GM12878 (cell line): ENCODE data around the gene SLC7A1. TPM values are rescaled to one million over a fixed set of nuclear protein-coding genes. Genes with fewer than 3 reads are reported as not detected.

Experiments used
- ATAC-seq: fragments of 200-7000 bp; cut with Tn5 transposase; 3 replicates; pipeline ENCODE4 v1.9.1; 2020; ENCODE audit warnings: mild to moderate bottlenecking, moderate library complexity
- BruUV-seq: library from RNA; stranded (reverse); fragments of 400-500 nt; replicated peaks from 2 replicates; lab custom pipeline; 2021; lab: Mats Ljungman, UMichigan
- CTCF ChIA-PET: fragments of 300-600 bp; sonication (Branson Sonifier 250); formaldehyde crosslinking; extraction: SDS; loops from one replicate; lab custom pipeline; 2021; ENCODE audit warnings: inconsistent platforms; lab: Yijun Ruan, JAX
- POLR2A ChIA-PET: fragments of 350-600 bp; formaldehyde crosslinking; extraction: SDS; loops from one replicate; lab custom pipeline; 2021; ENCODE audit warnings: inconsistent platforms; lab: Charles Lee
- RAD21 ChIA-PET: fragments of 300-600 bp; sonication (Branson Sonifier 250); formaldehyde crosslinking; loops from one replicate; lab custom pipeline; 2023; ENCODE audit warnings: antibody characterized with exemption; ENCODE audit not compliant: unreplicated experiment; lab: Charles Lee
- SMC1A ChIA-PET: fragments of 300-600 bp; sonication (Branson Sonifier 250); formaldehyde crosslinking; loops from one replicate; lab custom pipeline; 2023; ENCODE audit not compliant: unreplicated experiment, uncharacterized antibody; lab: Charles Lee
- DNase-seq: peaks from one replicate; pipeline ENCODE4 v3.0.0-alpha.2; 2011; ENCODE audit warnings: low read depth, low spot score
- FAIRE-seq: peaks from 3 replicates; lab custom pipeline; 2011; peaks lifted over from hg19 to GRCh38; lab: Jason Lieb, UNC
- H2AFZ ChIP-seq: 2 replicates; pipeline ENCODE4 v1.6.0; 2011; ENCODE audit warnings: low read depth, low read length, control low read depth; ENCODE audit not compliant: control insufficient read depth
- H3K27ac ChIP-seq: 2 replicates; pipeline ENCODE4 v1.5.1; 2011; ENCODE audit warnings: control low read depth; ENCODE audit not compliant: control insufficient read depth, insufficient read depth
- H3K27me3 ChIP-seq, 2 experiments: replicated peaks in 1 of 2; 2 replicates each; pipeline versions ENCODE4 v1.6.0 to v1.6.1; 2011; ENCODE audit warnings: low read length in 1 of 2; ENCODE audit not compliant: control insufficient read depth in 2 of 2, insufficient read depth in 2 of 2
- H3K36me3 ChIP-seq, 2 experiments: 2 replicates each; pipeline ENCODE4 v1.5.1; 2011; ENCODE audit warnings: low read length in 1 of 2; ENCODE audit not compliant: control insufficient read depth in 2 of 2, insufficient read depth in 2 of 2
- H3K4me1 ChIP-seq: 2 replicates; pipeline ENCODE4 v1.6.1; 2011; ENCODE audit warnings: mild to moderate bottlenecking, low read length, moderate library complexity, mixed read lengths; ENCODE audit not compliant: control insufficient read depth, insufficient read depth
- H3K4me2 ChIP-seq: 2 replicates; pipeline ENCODE4 v1.6.0; 2011; ENCODE audit warnings: control low read depth; ENCODE audit not compliant: control insufficient read depth, insufficient read depth
- H3K4me3 ChIP-seq: fragments of 200-600 bp; sonication (generic); 2 replicates; pipeline ENCODE4 v1.5.1; 2016
- H3K79me2 ChIP-seq: 2 replicates; pipeline ENCODE4 v1.6.0; 2011; ENCODE audit warnings: low read length; ENCODE audit not compliant: control insufficient read depth, insufficient read depth
- H3K9ac ChIP-seq: 2 replicates; pipeline ENCODE4 v1.8.0; 2011; ENCODE audit warnings: low read length, control low read depth, mixed read lengths; ENCODE audit not compliant: control insufficient read depth, insufficient read depth
- H3K9me3 ChIP-seq: replicated peaks from 3 replicates; pipeline ENCODE4 v1.5.1; 2011; ENCODE audit warnings: mild to moderate bottlenecking, low read length; ENCODE audit not compliant: control insufficient read depth, insufficient read depth
- H4K20me1 ChIP-seq: 2 replicates; pipeline ENCODE4 v1.6.0; 2011; ENCODE audit not compliant: control insufficient read depth, insufficient read depth
- ASH2L ChIP-seq: fragments of 300-600, 200-600 bp; sonication (generic); IDR thresholded peaks from 2 replicates; pipeline ENCODE4 v1.6.1; 2017; ENCODE audit warnings: low read depth, mild to moderate bottlenecking, borderline replicate concordance
- CBX3 ChIP-seq: fragments of 200-600 bp; sonication (generic); IDR thresholded peaks from 2 replicates; pipeline ENCODE4 v1.6.1; 2016; ENCODE audit warnings: low read depth, borderline replicate concordance
- CTCF ChIP-seq, 3 experiments: IDR thresholded peaks in 2 of 3; conservative IDR thresholded peaks in 1 of 3; 2 replicates each; pipeline ENCODE4 v1.5.1; 2011; ENCODE audit warnings: low read depth in 3 of 3, low read length in 3 of 3, mild to moderate bottlenecking in 3 of 3, control low read depth in 2 of 3, moderate library complexity in 2 of 3, inconsistent platforms in 1 of 3, mixed read lengths in 1 of 3; ENCODE audit not compliant: control insufficient read depth in 2 of 3, insufficient read depth in 1 of 3; ENCODE audit errors: extremely low read depth in 1 of 3
- EED ChIP-seq: sonication (generic); IDR thresholded peaks from 2 replicates; pipeline ENCODE4 v1.6.1; 2016; ENCODE audit warnings: antibody characterized with exemption, low read depth
- IKZF1 ChIP-seq: fragments of 450-650 bp; conservative IDR thresholded peaks from 2 replicates; pipeline ENCODE4 v1.6.1; 2017; ENCODE audit warnings: antibody characterized with exemption, mild to moderate bottlenecking
- IKZF2 ChIP-seq, 2 experiments: fragments of 450-650 bp; IDR thresholded peaks; 2 replicates each; pipeline ENCODE4 v1.6.1; 2017; ENCODE audit warnings: mild to moderate bottlenecking in 2 of 2, moderate library complexity in 2 of 2
- IRF4 ChIP-seq: IDR thresholded peaks from 2 replicates; pipeline ENCODE4 v1.6.1; 2011; ENCODE audit warnings: low read depth, low read length
- NBN ChIP-seq: fragments of 450-650 bp; IDR thresholded peaks from 2 replicates; pipeline ENCODE4 v1.6.1; 2016
- RFX5 ChIP-seq: IDR thresholded peaks from 2 replicates; pipeline ENCODE4 v1.6.1; 2011; ENCODE audit warnings: low read depth, low read length, improper control_type of control experiment
- SREBF2 ChIP-seq: IDR thresholded peaks from 2 replicates; pipeline ENCODE4 v1.6.1; 2012; ENCODE audit warnings: mild to moderate bottlenecking, low read length
- TAF1 ChIP-seq: IDR thresholded peaks from 2 replicates; pipeline ENCODE4 v1.6.1; 2011; ENCODE audit warnings: mild to moderate bottlenecking, low read depth, low read length, borderline replicate concordance
- USF2 ChIP-seq: IDR thresholded peaks from 2 replicates; pipeline ENCODE4 v1.6.1; 2011; ENCODE audit warnings: low read depth, low read length, improper control_type of control experiment, borderline replicate concordance
- ZNF384 ChIP-seq: IDR thresholded peaks from 2 replicates; pipeline ENCODE4 v1.6.1; 2012; ENCODE audit warnings: low read depth, mild to moderate bottlenecking, low read length, improper control_type of control experiment, borderline replicate concordance
- ZZZ3 ChIP-seq: IDR thresholded peaks from 2 replicates; pipeline ENCODE4 v1.6.1; 2011; ENCODE audit warnings: low read depth; ENCODE audit not compliant: control insufficient read depth, insufficient read length
- WGBS: methylation state at CpG from one replicate; pipeline ENCODE4 v1.1.6; 2016; ENCODE audit warnings: low lambda C conversion rate; ENCODE audit not compliant: insufficient replicate concordance, insufficient coverage; ENCODE audit errors: missing lambda C conversion rate; 5-methylcytosine and 5-hydroxymethylcytosine counted together
- in situ Hi-C: fragments of 300-500 bp; cut with MboI; formaldehyde crosslinking; loops from 9 replicates; pipeline ENCODE4 v1.14.3; 2018; ENCODE audit warnings: mixed read lengths
- intact Hi-C: fragments of 100-400 bp; cut with micrococcal nuclease; formaldehyde crosslinking; loops from one replicate; pipeline ENCODE4 v1.14.2; 2022; ENCODE audit not compliant: unreplicated experiment
- polyA plus RNA-seq, 11 experiments: library from polyadenylated mRNA; depleted of rRNA in 4 of 11; unstranded in 6 of 11; stranded (reverse) in 5 of 11; fragments of >200 nt; fragmentation: Nextera tagmentation in 4 of 11; fragmentation: Illumina TruSeq in 1 of 11; extraction: Ambion mirVana in 4 of 11; extraction: Trizol in 1 of 11; gene quantifications; 1 replicate in 1 of 11; 2 replicates in 10 of 11; pipeline versions ENCODE4 v1.2.1 to v1.2.3, GENCODE V29; 2011 to 2016; ENCODE audit warnings: inconsistent platforms in 2 of 11, missing spikeins in 2 of 11, low read depth in 1 of 11
- total RNA-seq, 4 experiments: library from RNA; depleted of rRNA in 3 of 4; stranded (reverse); fragments of >200 nt in 3 of 4; fragmentation: Illumina TruSeq in 1 of 4; extraction: Trizol in 1 of 4; gene quantifications; 2 replicates each; pipeline versions ENCODE4 v1.2.1 to v1.2.3, GENCODE V29; 2013 to 2021
- TF ChIP-seq, protein P1 (sequence below): fragments of 450-650 bp; IDR thresholded peaks from 2 replicates; pipeline ENCODE4 v1.6.1; 2017; ENCODE audit warnings: mild to moderate bottlenecking, low read depth, inconsistent platforms; ENCODE audit not compliant: poor library complexity, severe bottlenecking
- TF ChIP-seq, protein P2 (sequence below): fragments of 450-650 bp; IDR thresholded peaks from 2 replicates; pipeline ENCODE4 v1.6.1; 2014; ENCODE audit warnings: mild to moderate bottlenecking
- TF ChIP-seq, protein P3 (sequence below): IDR thresholded peaks from 2 replicates; pipeline ENCODE4 v1.6.1; 2011; ENCODE audit warnings: borderline replicate concordance, low read depth, mild to moderate bottlenecking, moderate library complexity, mixed read lengths, low read length; ENCODE audit not compliant: insufficient read depth; ENCODE audit errors: extremely low read length

The SLC7A1 gene
- total and polyA plus RNA-seq, 10 of the 15 experiments (the other 5 are each of a cell fraction or from before 2014, with no cell fraction given), result 6.4 to 91.7 (median 23.4) TPM

GRCh38 chr13:29591310-29591709, 4.2 kb downstream of the SLC7A1 start (continued):
- TF ChIP-seq CTCF (IDR thresholded peaks at IDR 0.05 in 2 of 3, conservative IDR thresholded peaks at IDR 0.05 in 1 of 3; ENCODE audit: control insufficient read depth in 2 of 3, extremely low read depth in 1 of 3, insufficient read depth in 1 of 3, low read depth in 3 of 3, low read length in 3 of 3), result no peak
- TF ChIP-seq, protein P1, sequence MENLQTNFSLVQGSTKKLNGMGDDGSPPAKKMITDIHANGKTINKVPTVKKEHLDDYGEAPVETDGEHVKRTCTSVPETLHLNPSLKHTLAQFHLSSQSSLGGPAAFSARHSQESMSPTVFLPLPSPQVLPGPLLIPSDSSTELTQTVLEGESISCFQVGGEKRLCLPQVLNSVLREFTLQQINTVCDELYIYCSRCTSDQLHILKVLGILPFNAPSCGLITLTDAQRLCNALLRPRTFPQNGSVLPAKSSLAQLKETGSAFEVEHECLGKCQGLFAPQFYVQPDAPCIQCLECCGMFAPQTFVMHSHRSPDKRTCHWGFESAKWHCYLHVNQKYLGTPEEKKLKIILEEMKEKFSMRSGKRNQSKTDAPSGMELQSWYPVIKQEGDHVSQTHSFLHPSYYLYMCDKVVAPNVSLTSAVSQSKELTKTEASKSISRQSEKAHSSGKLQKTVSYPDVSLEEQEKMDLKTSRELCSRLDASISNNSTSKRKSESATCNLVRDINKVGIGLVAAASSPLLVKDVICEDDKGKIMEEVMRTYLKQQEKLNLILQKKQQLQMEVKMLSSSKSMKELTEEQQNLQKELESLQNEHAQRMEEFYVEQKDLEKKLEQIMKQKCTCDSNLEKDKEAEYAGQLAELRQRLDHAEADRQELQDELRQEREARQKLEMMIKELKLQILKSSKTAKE, result no peak
- no peak for TF ChIP-seq CBX3
- TF ChIP-seq RFX5, result no peak
- no peak for TF ChIP-seq IKZF2 (IDR thresholded peaks at IDR 0.05)
- TF ChIP-seq ASH2L, result no peak
- no peak for TF ChIP-seq SREBF2
- TF ChIP-seq IRF4, result no peak

DNA sequence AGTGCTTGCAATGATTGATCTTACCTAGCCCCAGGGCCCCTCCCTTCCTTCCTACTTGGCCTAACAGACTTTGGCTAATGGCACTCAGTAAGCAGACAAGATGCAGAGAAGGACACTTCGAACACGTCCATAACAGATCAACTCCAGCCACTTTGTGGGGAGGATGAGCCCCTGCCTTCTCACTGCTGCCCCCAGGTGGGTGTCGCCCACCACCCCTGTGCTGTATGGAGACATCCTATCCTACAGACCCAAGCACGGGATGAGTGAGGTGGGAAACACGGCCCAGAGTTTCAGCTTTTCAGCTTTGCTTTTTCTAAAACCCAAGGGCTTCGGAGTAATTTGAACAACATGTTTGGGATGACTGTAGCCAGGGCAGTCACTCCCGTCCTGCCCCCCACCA, 5.5 kb downstream of the SLC7A1 start:
- no peak overlapping the region for H3K9ac ChIP-seq
- no peak for FAIRE-seq
- DNase-seq, result no peak
- CTCF ChIA-PET, result no interaction called here
- intact Hi-C loops, result loop anchor here (5.0 to 10.0 kb wide), 2 partner anchors 167 to 255 kb away; no protein-coding TSS in a partner anchor
- in situ Hi-C loops, result no loop called here
- no TSS peak for BruUV-seq
- RAD21 ChIA-PET, result no interaction called here
- H3K4me1 ChIP-seq, result peaks cover 7% of the 10 kb centered on the region; the same call in 1 of the 2 replicates
- no peak overlapping the region for H2AFZ ChIP-seq
- peaks cover 10% of the 10 kb centered on the region for H4K20me1 ChIP-seq
- ATAC-seq, result no peak
- H3K4me3 ChIP-seq, result no peak overlapping the region
- peaks cover 2 to 14% of the 10 kb centered on the region in 2 experiments for H3K36me3 ChIP-seq
- POLR2A ChIA-PET, result no interaction called here
- no peak overlapping the region for H3K27ac ChIP-seq
- H3K27me3 ChIP-seq, result no peaks in the 10 kb centered on the region
- H3K9me3 ChIP-seq, result no peaks in the 10 kb centered on the region
- SMC1A ChIA-PET, result no interaction called here
- H3K4me2 ChIP-seq, result no peak overlapping the region; the same call in 1 of the 2 replicates
- H3K79me2 ChIP-seq, result peaks cover 96% of the 10 kb centered on the region
- WGBS, result 96% methylated on average over 7 of the region's 7 CpGs
- TF ChIP-seq USF2 (no peak), TAF1 (no peak), ZNF384 (no peak), EED (no peak), IKZF1 (no peak), NBN (no peak), ZZZ3 (no peak)
- TF ChIP-seq, protein P2, sequence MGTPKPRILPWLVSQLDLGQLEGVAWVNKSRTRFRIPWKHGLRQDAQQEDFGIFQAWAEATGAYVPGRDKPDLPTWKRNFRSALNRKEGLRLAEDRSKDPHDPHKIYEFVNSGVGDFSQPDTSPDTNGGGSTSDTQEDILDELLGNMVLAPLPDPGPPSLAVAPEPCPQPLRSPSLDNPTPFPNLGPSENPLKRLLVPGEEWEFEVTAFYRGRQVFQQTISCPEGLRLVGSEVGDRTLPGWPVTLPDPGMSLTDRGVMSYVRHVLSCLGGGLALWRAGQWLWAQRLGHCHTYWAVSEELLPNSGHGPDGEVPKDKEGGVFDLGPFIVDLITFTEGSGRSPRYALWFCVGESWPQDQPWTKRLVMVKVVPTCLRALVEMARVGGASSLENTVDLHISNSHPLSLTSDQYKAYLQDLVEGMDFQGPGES, result no peak
- TF ChIP-seq, protein P3, sequence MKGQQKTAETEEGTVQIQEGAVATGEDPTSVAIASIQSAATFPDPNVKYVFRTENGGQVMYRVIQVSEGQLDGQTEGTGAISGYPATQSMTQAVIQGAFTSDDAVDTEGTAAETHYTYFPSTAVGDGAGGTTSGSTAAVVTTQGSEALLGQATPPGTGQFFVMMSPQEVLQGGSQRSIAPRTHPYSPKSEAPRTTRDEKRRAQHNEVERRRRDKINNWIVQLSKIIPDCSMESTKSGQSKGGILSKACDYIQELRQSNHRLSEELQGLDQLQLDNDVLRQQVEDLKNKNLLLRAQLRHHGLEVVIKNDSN, result no peak
